GM19455 (cell line): ENCODE results near the gene FABP3.

Experiments
- ATAC-seq: cut with Tn5 transposase; IDR thresholded peaks from one replicate; pipeline ENCODE4 v1.9.1; 2021; ENCODE audit not compliant: unreplicated experiment

FABP3 gene

GRCh38 chr1:31373056-31373896 is at the start of gene FABP3:
TSS of gene FABP3 (minus strand) at chr1:31373076. CDS start at chr1:31373014, 62 bp downstream.
- no peak for ATAC-seq

GRCh38 chr1:31421371-31422040 is 48.6 kb upstream of the FABP3 start:
- no peak for ATAC-seq

GRCh38 chr1:31420716-31421115 is 47.8 kb upstream of the FABP3 start:
- ATAC-seq, result no peak

GRCh38 chr1:31418626-31419323 is 45.9 kb upstream of the FABP3 start:
- no peak for ATAC-seq

GRCh38 chr1:31417148-31417547 is 44.3 kb upstream of the FABP3 start:
- ATAC-seq, result no peak

GRCh38 chr1:31416101-31416736 is 43.3 kb upstream of the FABP3 start:
- ATAC-seq, result no peak

GRCh38 chr1:31415658-31416057 is 42.8 kb upstream of the FABP3 start:
- ATAC-seq, result no peak

- no peak for ATAC-seq
These were observed 42.1 kb upstream of the FABP3 start for GRCh38 chr1:31414980-31415370.

GRCh38 chr1:31413405-31414001 is 40.6 kb upstream of the FABP3 start:
- ATAC-seq, result no peak

- ATAC-seq, result no peak
These were observed 40.0 kb upstream of the FABP3 start, which contains the start of gene SERINC2 for GRCh38 chr1:31412732-31413404. TSS of gene SERINC2 (plus strand) at chr1:31413213. CDS start at chr1:31413266, 53 bp downstream.

GRCh38 chr1:31412205-31412604 is 39.3 kb upstream of the FABP3 start:
- ATAC-seq, result no peak

GRCh38 chr1:31410871-31411270 is 38.0 kb upstream of the FABP3 start:
- no peak for ATAC-seq

- no peak for ATAC-seq
These were observed 37.3 kb upstream of the FABP3 start for GRCh38 chr1:31409946-31410858.

- no peak for ATAC-seq
These were observed 36.0 kb upstream of the FABP3 start for GRCh38 chr1:31408788-31409318.

GRCh38 chr1:31407029-31407626 is 34.3 kb upstream of the FABP3 start:
- ATAC-seq, result no peak

- ATAC-seq, result no peak
These were observed 32.8 kb upstream of the FABP3 start for GRCh38 chr1:31405578-31406245.

- ATAC-seq, result no peak
These were observed 28.4 kb upstream of the FABP3 start for GRCh38 chr1:31401241-31401640.

- no peak for ATAC-seq
These were observed 27.5 kb upstream of the FABP3 start for GRCh38 chr1:31400393-31400792.
